ENCODE data around the gene SH3BP5. TPM values are rescaled to one million over a fixed set of nuclear protein-coding genes. Genes with fewer than 3 reads are reported as not detected.
A peak's percentile ranks its signal among the peaks of the same experiment; 100 is the strongest.

Gene SH3BP5
- total and polyA plus RNA-seq, 4 donors: 50.3 to 76.6 (median 67.3) TPM

GRCh38 chr3:15271785-15272381 is 60.5 kb downstream of the SH3BP5 start:
- WGBS, 2 donors: 13 to 47% methylated on average over 14 of the region's 14 CpGs
- Histone ChIP-seq H3K27ac (ENCODE audit: low read depth in 1 of 2, low read length in 1 of 2) (peak overlapping the region in 1 of 2 donors; percentile 90), H3K4me3 (no peak overlapping the region), H3K4me1 (ENCODE audit: control insufficient read depth in 5 of 5, insufficient read depth in 5 of 5, low read length in 5 of 5) (peaks cover 0 to 29% (median 0%) of the 10 kb centered on the region in 5 donors), H3K9ac (ENCODE audit: insufficient read depth in 1 of 2, low read length in 2 of 2) (no peak overlapping the region), H3K27me3 (ENCODE audit: control insufficient read depth in 3 of 3, insufficient read depth in 3 of 3, low read length in 2 of 3) (no peaks in the 10 kb centered on the region), H3K9me3 (ENCODE audit: control insufficient read depth in 4 of 4, insufficient read depth in 3 of 4, low read length in 3 of 4) (peaks cover 0 to 2% (median 0%) of the 10 kb centered on the region in 4 donors), H3K36me3 (ENCODE audit: control insufficient read depth in 4 of 4, insufficient read depth in 4 of 4, low read length in 4 of 4) (peaks cover 0 to 13% (median 0%) of the 10 kb centered on the region in 4 donors)
- DNase-seq: no peak
- ATAC-seq (ENCODE audit: insufficient read depth, low FRiP score): peak; percentile 42
- no peak for TF ChIP-seq CTCF (IDR thresholded peaks at IDR 0.05; ENCODE audit: control extremely low read depth, extremely low read depth)

- DNase-seq: no peak
- peaks cover 0 to 34% (median 0%) of the 10 kb centered on the region in 5 donors for H3K4me1 ChIP-seq (ENCODE audit: control insufficient read depth in 5 of 5, insufficient read depth in 5 of 5, low read length in 5 of 5)
- no peak overlapping the region for H3K27ac ChIP-seq (ENCODE audit: low read depth in 1 of 2, low read length in 1 of 2)
- no peak for TF ChIP-seq CTCF (IDR thresholded peaks at IDR 0.05; ENCODE audit: control extremely low read depth, extremely low read depth)
- no peak overlapping the region for H3K9ac ChIP-seq (ENCODE audit: insufficient read depth in 1 of 2, low read length in 2 of 2)
- WGBS, 2 donors: 84 to 87% methylated on average over 4 of the region's 4 CpGs
- no peak for ATAC-seq (ENCODE audit: insufficient read depth, low FRiP score)
- no peak overlapping the region for H3K4me3 ChIP-seq
- H3K9me3 ChIP-seq (ENCODE audit: control insufficient read depth in 4 of 4, insufficient read depth in 3 of 4, low read length in 3 of 4): peaks cover 0 to 1% (median 0%) of the 10 kb centered on the region in 4 donors
- no peaks in the 10 kb centered on the region for H3K27me3 ChIP-seq (ENCODE audit: control insufficient read depth in 3 of 3, insufficient read depth in 3 of 3, low read length in 2 of 3)
- H3K36me3 ChIP-seq (ENCODE audit: control insufficient read depth in 4 of 4, insufficient read depth in 4 of 4, low read length in 4 of 4): peaks cover 0 to 16% (median 0%) of the 10 kb centered on the region in 4 donors
Measured at GRCh38 chr3:15271030-15271429, 61.4 kb downstream of the SH3BP5 start.

- no peak for TF ChIP-seq CTCF (IDR thresholded peaks at IDR 0.05; ENCODE audit: control extremely low read depth, extremely low read depth)
- no peaks in the 10 kb centered on the region for H3K27me3 ChIP-seq (ENCODE audit: control insufficient read depth in 3 of 3, insufficient read depth in 3 of 3, low read length in 2 of 3)
- H3K4me3 ChIP-seq: no peak overlapping the region
- H3K27ac ChIP-seq (ENCODE audit: low read depth in 1 of 2, low read length in 1 of 2): peak overlapping the region in 1 of 2 donors; percentile 75
- no peak overlapping the region for H3K9ac ChIP-seq (ENCODE audit: insufficient read depth in 1 of 2, low read length in 2 of 2)
- no peaks in the 10 kb centered on the region for H3K9me3 ChIP-seq (ENCODE audit: control insufficient read depth in 4 of 4, insufficient read depth in 3 of 4, low read length in 3 of 4)
- peak; percentile 77 for ATAC-seq (ENCODE audit: insufficient read depth, low FRiP score)
- peaks cover 0 to 32% (median 0%) of the 10 kb centered on the region in 5 donors for H3K4me1 ChIP-seq (ENCODE audit: control insufficient read depth in 5 of 5, insufficient read depth in 5 of 5, low read length in 5 of 5)
- DNase-seq: no peak
- WGBS, 2 donors: 49 to 57% methylated on average over 29 of the region's 29 CpGs
- H3K36me3 ChIP-seq (ENCODE audit: control insufficient read depth in 4 of 4, insufficient read depth in 4 of 4, low read length in 4 of 4): peaks cover 0 to 18% (median 0%) of the 10 kb centered on the region in 4 donors
Measured at GRCh38 chr3:15269091-15269989, 63.0 kb downstream of the SH3BP5 start.
